ENCODE measurements around the gene PIWIL1.

PIWIL1 gene

GRCh38 chr12:130308393-130308792, 29.3 kb upstream of the PIWIL1 start:
- Histone ChIP-seq H3K27me3 (ENCODE audit: low read depth, low read length) (no peaks in the 10 kb centered on the region), H3K9me3 (ENCODE audit: control insufficient read depth in 1 of 2, low read length in 2 of 2) (no peaks in the 10 kb centered on the region), H3K4me1 (ENCODE audit: control insufficient read depth in 1 of 2, insufficient read depth in 2 of 2, low read length in 2 of 2) (no peaks in the 10 kb centered on the region), H3K36me3 (ENCODE audit: control insufficient read depth in 1 of 2, insufficient read depth in 2 of 2, low read length in 2 of 2) (no peaks in the 10 kb centered on the region), H3K4me3 (ENCODE audit: low read depth in 1 of 2, low read length in 2 of 2) (no peak overlapping the region), H3K27ac (ENCODE audit: low read length) (no peak overlapping the region)

GRCh38 chr12:130316251-130316650, 21.4 kb upstream of the PIWIL1 start:
- Histone ChIP-seq H3K4me1 (ENCODE audit: control insufficient read depth in 1 of 2, insufficient read depth in 2 of 2, low read length in 2 of 2) (no peaks in the 10 kb centered on the region), H3K9me3 (ENCODE audit: control insufficient read depth in 1 of 2, low read length in 2 of 2) (no peaks in the 10 kb centered on the region), H3K4me3 (ENCODE audit: low read depth in 1 of 2, low read length in 2 of 2) (no peak overlapping the region), H3K27me3 (ENCODE audit: low read depth, low read length) (no peaks in the 10 kb centered on the region), H3K27ac (ENCODE audit: low read length) (no peak overlapping the region), H3K36me3 (ENCODE audit: control insufficient read depth in 1 of 2, insufficient read depth in 2 of 2, low read length in 2 of 2) (no peaks in the 10 kb centered on the region)

- no peaks in the 10 kb centered on the region for H3K9me3 ChIP-seq (ENCODE audit: control insufficient read depth in 1 of 2, low read length in 2 of 2)
- H3K27ac ChIP-seq (ENCODE audit: low read length) = no peak overlapping the region
- no peak overlapping the region for H3K4me3 ChIP-seq (ENCODE audit: low read depth in 1 of 2, low read length in 2 of 2)
- no peaks in the 10 kb centered on the region for H3K27me3 ChIP-seq (ENCODE audit: low read depth, low read length)
- no peaks in the 10 kb centered on the region for H3K4me1 ChIP-seq (ENCODE audit: control insufficient read depth in 1 of 2, insufficient read depth in 2 of 2, low read length in 2 of 2)
- no peaks in the 10 kb centered on the region for H3K36me3 ChIP-seq (ENCODE audit: control insufficient read depth in 1 of 2, insufficient read depth in 2 of 2, low read length in 2 of 2)
Measured at GRCh38 chr12:130320536-130320935, 17.2 kb upstream of the PIWIL1 start.

- Histone ChIP-seq H3K4me3 (ENCODE audit: low read depth in 1 of 2, low read length in 2 of 2) (no peak overlapping the region), H3K4me1 (ENCODE audit: control insufficient read depth in 1 of 2, insufficient read depth in 2 of 2, low read length in 2 of 2) (no peaks in the 10 kb centered on the region), H3K27ac (ENCODE audit: low read length) (no peak overlapping the region), H3K9me3 (ENCODE audit: control insufficient read depth in 1 of 2, low read length in 2 of 2) (no peaks in the 10 kb centered on the region), H3K27me3 (ENCODE audit: low read depth, low read length) (no peaks in the 10 kb centered on the region), H3K36me3 (ENCODE audit: control insufficient read depth in 1 of 2, insufficient read depth in 2 of 2, low read length in 2 of 2) (no peaks in the 10 kb centered on the region)
Measured at GRCh38 chr12:130322263-130322662, 15.4 kb upstream of the PIWIL1 start.

- Histone ChIP-seq H3K27ac (ENCODE audit: low read length) (no peak overlapping the region), H3K4me1 (ENCODE audit: control insufficient read depth in 1 of 2, insufficient read depth in 2 of 2, low read length in 2 of 2) (no peaks in the 10 kb centered on the region), H3K4me3 (ENCODE audit: low read depth in 1 of 2, low read length in 2 of 2) (no peak overlapping the region), H3K9me3 (ENCODE audit: control insufficient read depth in 1 of 2, low read length in 2 of 2) (no peaks in the 10 kb centered on the region), H3K27me3 (ENCODE audit: low read depth, low read length) (no peaks in the 10 kb centered on the region), H3K36me3 (ENCODE audit: control insufficient read depth in 1 of 2, insufficient read depth in 2 of 2, low read length in 2 of 2) (no peaks in the 10 kb centered on the region)
Measured at GRCh38 chr12:130330685-130331084, 7.0 kb upstream of the PIWIL1 start.

- no peaks in the 10 kb centered on the region for H3K36me3 ChIP-seq (ENCODE audit: control insufficient read depth in 1 of 2, insufficient read depth in 2 of 2, low read length in 2 of 2)
- no peaks in the 10 kb centered on the region for H3K4me1 ChIP-seq (ENCODE audit: control insufficient read depth in 1 of 2, insufficient read depth in 2 of 2, low read length in 2 of 2)
- no peak overlapping the region for H3K4me3 ChIP-seq (ENCODE audit: low read depth in 1 of 2, low read length in 2 of 2)
- H3K27me3 ChIP-seq (ENCODE audit: low read depth, low read length) = no peaks in the 10 kb centered on the region
- no peak overlapping the region for H3K27ac ChIP-seq (ENCODE audit: low read length)
- H3K9me3 ChIP-seq (ENCODE audit: control insufficient read depth in 1 of 2, low read length in 2 of 2) = no peaks in the 10 kb centered on the region
Measured at GRCh38 chr12:130331146-130331545, 6.5 kb upstream of the PIWIL1 start.

GRCh38 chr12:130333341-130333740, 4.3 kb upstream of the PIWIL1 start:
- no peak overlapping the region for H3K4me3 ChIP-seq (ENCODE audit: low read depth in 1 of 2, low read length in 2 of 2)
- no peaks in the 10 kb centered on the region for H3K27me3 ChIP-seq (ENCODE audit: low read depth, low read length)
- no peaks in the 10 kb centered on the region for H3K9me3 ChIP-seq (ENCODE audit: control insufficient read depth in 1 of 2, low read length in 2 of 2)
- no peaks in the 10 kb centered on the region for H3K4me1 ChIP-seq (ENCODE audit: control insufficient read depth in 1 of 2, insufficient read depth in 2 of 2, low read length in 2 of 2)
- no peak overlapping the region for H3K27ac ChIP-seq (ENCODE audit: low read length)
- no peaks in the 10 kb centered on the region for H3K36me3 ChIP-seq (ENCODE audit: control insufficient read depth in 1 of 2, insufficient read depth in 2 of 2, low read length in 2 of 2)

GRCh38 chr12:130334399-130334798, 3.3 kb upstream of the PIWIL1 start:
- H3K27me3 ChIP-seq (ENCODE audit: low read depth, low read length) = peaks cover 2% of the 10 kb centered on the region
- no peaks in the 10 kb centered on the region for H3K9me3 ChIP-seq (ENCODE audit: control insufficient read depth in 1 of 2, low read length in 2 of 2)
- H3K27ac ChIP-seq (ENCODE audit: low read length) = no peak overlapping the region
- H3K4me3 ChIP-seq (ENCODE audit: low read depth in 1 of 2, low read length in 2 of 2) = no peak overlapping the region
- no peaks in the 10 kb centered on the region for H3K36me3 ChIP-seq (ENCODE audit: control insufficient read depth in 1 of 2, insufficient read depth in 2 of 2, low read length in 2 of 2)
- no peaks in the 10 kb centered on the region for H3K4me1 ChIP-seq (ENCODE audit: control insufficient read depth in 1 of 2, insufficient read depth in 2 of 2, low read length in 2 of 2)

GRCh38 chr12:130334937-130335336, 2.8 kb upstream of the PIWIL1 start:
- Histone ChIP-seq H3K27me3 (ENCODE audit: low read depth, low read length) (peaks cover 7% of the 10 kb centered on the region), H3K9me3 (ENCODE audit: control insufficient read depth in 1 of 2, low read length in 2 of 2) (no peaks in the 10 kb centered on the region), H3K4me3 (ENCODE audit: low read depth in 1 of 2, low read length in 2 of 2) (no peak overlapping the region)

GRCh38 chr12:130335517-130336392, 1.9 kb upstream of the PIWIL1 start:
- Histone ChIP-seq H3K4me1 (ENCODE audit: control insufficient read depth in 1 of 2, insufficient read depth in 2 of 2, low read length in 2 of 2) (no peaks in the 10 kb centered on the region), H3K9me3 (ENCODE audit: control insufficient read depth in 1 of 2, low read length in 2 of 2) (no peaks in the 10 kb centered on the region), H3K27me3 (ENCODE audit: low read depth, low read length) (peaks cover 11% of the 10 kb centered on the region), H3K27ac (ENCODE audit: low read length) (no peak overlapping the region), H3K36me3 (ENCODE audit: control insufficient read depth in 1 of 2, insufficient read depth in 2 of 2, low read length in 2 of 2) (no peaks in the 10 kb centered on the region), H3K4me3 (ENCODE audit: low read depth in 1 of 2, low read length in 2 of 2) (no peak overlapping the region)

More at GRCh38 chr12:130334937-130335336, 2.8 kb upstream of the PIWIL1 start:
- no peaks in the 10 kb centered on the region for H3K4me1 ChIP-seq (ENCODE audit: control insufficient read depth in 1 of 2, insufficient read depth in 2 of 2, low read length in 2 of 2)
- H3K36me3 ChIP-seq (ENCODE audit: control insufficient read depth in 1 of 2, insufficient read depth in 2 of 2, low read length in 2 of 2) = no peaks in the 10 kb centered on the region
- no peak overlapping the region for H3K27ac ChIP-seq (ENCODE audit: low read length)

GRCh38 chr12:130336723-130337487, 782 bp upstream of the PIWIL1 start:
- no peaks in the 10 kb centered on the region for H3K36me3 ChIP-seq (ENCODE audit: control insufficient read depth in 1 of 2, insufficient read depth in 2 of 2, low read length in 2 of 2)
- H3K9me3 ChIP-seq (ENCODE audit: control insufficient read depth in 1 of 2, low read length in 2 of 2) = no peaks in the 10 kb centered on the region
- no peak overlapping the region for H3K27ac ChIP-seq (ENCODE audit: low read length)
- peaks cover 11% of the 10 kb centered on the region for H3K27me3 ChIP-seq (ENCODE audit: low read depth, low read length)
- no peak overlapping the region for H3K4me3 ChIP-seq (ENCODE audit: low read depth in 1 of 2, low read length in 2 of 2)
- no peaks in the 10 kb centered on the region for H3K4me1 ChIP-seq (ENCODE audit: control insufficient read depth in 1 of 2, insufficient read depth in 2 of 2, low read length in 2 of 2)
